Hepatocyte (in vitro differentiated cells): ENCODE results near the gene NKAPD1.

Source experiments
- EZH2 ChIP-seq: fragments of 200-600 bp; sonication (generic); IDR thresholded peaks from 2 replicates; pipeline ENCODE4 v1.6.1; 2016; ENCODE audit warnings: antibody characterized with exemption, mild to moderate bottlenecking, borderline replicate concordance
- EZH2phosphoT487 ChIP-seq: fragments of 200-600 bp; sonication (generic); IDR thresholded peaks from one replicate; pipeline ENCODE4 v1.6.1; 2018; ENCODE audit warnings: antibody characterized with exemption, mild to moderate bottlenecking, low read depth, moderate library complexity; ENCODE audit not compliant: unreplicated experiment, severe bottlenecking
- TF ChIP-seq, protein P1 (sequence below): fragments of 200-600 bp; sonication (generic); IDR thresholded peaks from 2 replicates; pipeline ENCODE4 v1.5.1; 2016; ENCODE audit warnings: antibody characterized with exemption, mild to moderate bottlenecking; ENCODE audit not compliant: poor library complexity

DNA sequence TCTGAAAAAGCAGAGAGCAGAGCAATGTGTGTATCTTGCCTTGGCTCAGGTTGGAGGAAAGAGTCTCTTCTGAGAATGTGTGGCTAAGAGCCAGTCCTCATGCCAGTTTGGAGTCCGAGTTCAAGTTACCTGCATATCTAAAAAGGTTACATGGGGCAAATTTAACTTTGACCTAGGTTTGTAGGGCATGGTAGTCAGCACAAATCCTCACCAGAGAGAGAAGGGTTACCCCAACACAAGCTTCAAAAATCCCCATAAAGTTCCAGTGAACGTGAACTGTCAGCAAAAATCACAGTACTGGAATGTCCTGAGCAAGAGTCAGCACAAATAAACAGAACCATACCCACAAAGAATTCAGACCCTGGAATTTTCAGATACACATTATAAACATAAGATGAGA is 26.4 kb downstream of the NKAPD1 start:
- TF ChIP-seq, protein P1, sequence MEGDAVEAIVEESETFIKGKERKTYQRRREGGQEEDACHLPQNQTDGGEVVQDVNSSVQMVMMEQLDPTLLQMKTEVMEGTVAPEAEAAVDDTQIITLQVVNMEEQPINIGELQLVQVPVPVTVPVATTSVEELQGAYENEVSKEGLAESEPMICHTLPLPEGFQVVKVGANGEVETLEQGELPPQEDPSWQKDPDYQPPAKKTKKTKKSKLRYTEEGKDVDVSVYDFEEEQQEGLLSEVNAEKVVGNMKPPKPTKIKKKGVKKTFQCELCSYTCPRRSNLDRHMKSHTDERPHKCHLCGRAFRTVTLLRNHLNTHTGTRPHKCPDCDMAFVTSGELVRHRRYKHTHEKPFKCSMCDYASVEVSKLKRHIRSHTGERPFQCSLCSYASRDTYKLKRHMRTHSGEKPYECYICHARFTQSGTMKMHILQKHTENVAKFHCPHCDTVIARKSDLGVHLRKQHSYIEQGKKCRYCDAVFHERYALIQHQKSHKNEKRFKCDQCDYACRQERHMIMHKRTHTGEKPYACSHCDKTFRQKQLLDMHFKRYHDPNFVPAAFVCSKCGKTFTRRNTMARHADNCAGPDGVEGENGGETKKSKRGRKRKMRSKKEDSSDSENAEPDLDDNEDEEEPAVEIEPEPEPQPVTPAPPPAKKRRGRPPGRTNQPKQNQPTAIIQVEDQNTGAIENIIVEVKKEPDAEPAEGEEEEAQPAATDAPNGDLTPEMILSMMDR, result no peak
- no peak for TF ChIP-seq EZH2
- no peak for TF ChIP-seq EZH2phosphoT487
